Measurements from ENCODE around the gene LACTBL1.

The LACTBL1 gene

GRCh38 chr1:22921452-22922126 is 51.1 kb downstream of the LACTBL1 start:
- no peak overlapping the region for H3K4me3 ChIP-seq (ENCODE audit: low read depth in 1 of 2, low read length in 2 of 2)
- H3K4me1 ChIP-seq (ENCODE audit: control insufficient read depth in 1 of 2, insufficient read depth in 2 of 2, low read length in 2 of 2), result peaks cover 0 to under 1% of the 10 kb centered on the region in 2 donors
- H3K36me3 ChIP-seq (ENCODE audit: control insufficient read depth in 1 of 2, insufficient read depth in 2 of 2, low read length in 2 of 2), result no peaks in the 10 kb centered on the region
- H3K27ac ChIP-seq (ENCODE audit: low read depth, low read length), result no peak overlapping the region
- H3K9me3 ChIP-seq (ENCODE audit: control insufficient read depth in 1 of 2, low read length in 2 of 2), result no peaks in the 10 kb centered on the region
- H3K9ac ChIP-seq (ENCODE audit: low read depth in 1 of 2, low read length in 2 of 2), result no peak overlapping the region
- H3K27me3 ChIP-seq (ENCODE audit: control insufficient read depth in 1 of 2, insufficient read depth in 2 of 2, low read length in 2 of 2), result no peaks in the 10 kb centered on the region

DNA sequence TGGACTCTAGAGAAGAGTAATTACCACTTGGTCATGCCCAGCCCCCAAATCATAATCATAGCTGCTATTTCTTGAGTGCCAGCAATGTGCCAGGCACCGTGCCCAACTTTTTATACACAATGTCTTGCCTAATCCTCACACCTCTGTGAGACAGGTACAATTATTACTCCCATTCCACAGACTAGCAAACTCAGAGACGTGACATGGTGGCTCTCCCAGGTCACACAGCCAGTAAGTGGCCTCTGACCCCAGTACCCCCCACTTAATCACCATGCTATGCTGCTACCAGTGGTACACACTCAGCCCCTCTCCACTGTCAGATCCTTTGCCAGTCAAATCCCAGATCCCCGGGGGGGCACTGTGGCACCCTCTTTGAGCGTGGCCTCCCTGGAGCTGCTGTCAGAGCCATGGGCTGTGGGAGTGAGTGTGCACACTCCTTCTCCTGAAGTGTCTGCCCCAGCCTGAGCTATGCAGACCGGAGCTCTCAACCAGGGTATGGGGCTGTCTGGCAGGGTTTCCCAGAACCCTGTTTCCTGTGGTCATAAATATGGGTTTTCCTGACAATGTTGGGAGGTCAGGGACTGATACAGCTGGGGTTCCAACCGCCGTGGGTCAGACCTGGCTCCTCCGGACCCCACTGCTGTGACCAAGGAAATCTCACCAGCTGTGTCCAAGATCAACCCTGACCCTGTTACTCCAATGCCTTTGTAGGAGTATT is 51.8 kb downstream of the LACTBL1 start:
- no peaks in the 10 kb centered on the region for H3K9me3 ChIP-seq (ENCODE audit: control insufficient read depth in 1 of 2, low read length in 2 of 2)
- H3K4me3 ChIP-seq (ENCODE audit: low read depth in 1 of 2, low read length in 2 of 2), result no peak overlapping the region
- H3K27ac ChIP-seq (ENCODE audit: low read depth, low read length), result no peak overlapping the region

DNA sequence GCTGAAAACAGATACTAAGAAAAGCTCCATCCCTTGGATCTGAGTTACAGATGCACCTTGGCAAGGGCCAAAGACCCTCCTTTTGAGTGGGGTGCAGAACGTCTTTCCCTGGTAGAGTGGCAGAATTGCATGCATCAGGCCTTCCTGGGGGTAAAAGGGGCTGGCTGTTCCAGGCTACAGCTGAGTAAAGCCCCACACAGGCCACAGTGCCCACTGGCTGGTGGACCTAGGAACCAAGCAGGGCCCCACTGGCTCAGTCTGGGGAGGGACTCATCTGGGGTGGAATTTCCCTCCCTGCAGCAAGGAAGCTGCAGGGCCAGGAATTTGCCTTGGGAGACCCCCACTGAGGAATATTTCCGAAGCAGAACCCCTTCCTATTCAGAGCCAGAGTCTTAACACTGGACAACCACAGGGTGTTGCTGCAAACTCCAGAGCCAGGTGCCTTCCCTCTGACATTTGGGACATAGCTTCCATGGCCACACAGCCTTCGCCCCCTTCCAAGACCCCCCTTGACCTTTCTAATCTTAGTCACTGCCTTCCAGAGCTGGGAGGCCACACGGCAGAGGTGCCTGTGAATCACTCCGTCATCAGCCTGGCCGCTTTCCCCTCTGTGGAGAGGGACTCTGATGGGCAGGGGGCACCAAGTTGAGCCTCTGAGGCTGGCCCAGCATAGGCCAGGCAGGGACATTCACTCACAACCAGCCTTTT is 52.5 kb downstream of the LACTBL1 start:
- H3K27ac ChIP-seq (ENCODE audit: low read depth, low read length), result no peak overlapping the region
- no peak overlapping the region for H3K4me3 ChIP-seq (ENCODE audit: low read depth in 1 of 2, low read length in 2 of 2)
- no peaks in the 10 kb centered on the region for H3K9me3 ChIP-seq (ENCODE audit: control insufficient read depth in 1 of 2, low read length in 2 of 2)
- H3K36me3 ChIP-seq (ENCODE audit: control insufficient read depth in 1 of 2, insufficient read depth in 2 of 2, low read length in 2 of 2), result peaks cover 0 to 3% of the 10 kb centered on the region in 2 donors
- no peak overlapping the region for H3K9ac ChIP-seq (ENCODE audit: low read depth in 1 of 2, low read length in 2 of 2)
- peaks cover 0 to 3% of the 10 kb centered on the region in 2 donors for H3K4me1 ChIP-seq (ENCODE audit: control insufficient read depth in 1 of 2, insufficient read depth in 2 of 2, low read length in 2 of 2)
- H3K27me3 ChIP-seq (ENCODE audit: control insufficient read depth in 1 of 2, insufficient read depth in 2 of 2, low read length in 2 of 2), result no peaks in the 10 kb centered on the region

More for the DNA sequence above, 51.8 kb downstream of the LACTBL1 start:
- H3K4me1 ChIP-seq (ENCODE audit: control insufficient read depth in 1 of 2, insufficient read depth in 2 of 2, low read length in 2 of 2), result peaks cover 0 to 3% of the 10 kb centered on the region in 2 donors
- no peak overlapping the region for H3K9ac ChIP-seq (ENCODE audit: low read depth in 1 of 2, low read length in 2 of 2)
- H3K27me3 ChIP-seq (ENCODE audit: control insufficient read depth in 1 of 2, insufficient read depth in 2 of 2, low read length in 2 of 2), result no peaks in the 10 kb centered on the region
- no peaks in the 10 kb centered on the region for H3K36me3 ChIP-seq (ENCODE audit: control insufficient read depth in 1 of 2, insufficient read depth in 2 of 2, low read length in 2 of 2)

DNA sequence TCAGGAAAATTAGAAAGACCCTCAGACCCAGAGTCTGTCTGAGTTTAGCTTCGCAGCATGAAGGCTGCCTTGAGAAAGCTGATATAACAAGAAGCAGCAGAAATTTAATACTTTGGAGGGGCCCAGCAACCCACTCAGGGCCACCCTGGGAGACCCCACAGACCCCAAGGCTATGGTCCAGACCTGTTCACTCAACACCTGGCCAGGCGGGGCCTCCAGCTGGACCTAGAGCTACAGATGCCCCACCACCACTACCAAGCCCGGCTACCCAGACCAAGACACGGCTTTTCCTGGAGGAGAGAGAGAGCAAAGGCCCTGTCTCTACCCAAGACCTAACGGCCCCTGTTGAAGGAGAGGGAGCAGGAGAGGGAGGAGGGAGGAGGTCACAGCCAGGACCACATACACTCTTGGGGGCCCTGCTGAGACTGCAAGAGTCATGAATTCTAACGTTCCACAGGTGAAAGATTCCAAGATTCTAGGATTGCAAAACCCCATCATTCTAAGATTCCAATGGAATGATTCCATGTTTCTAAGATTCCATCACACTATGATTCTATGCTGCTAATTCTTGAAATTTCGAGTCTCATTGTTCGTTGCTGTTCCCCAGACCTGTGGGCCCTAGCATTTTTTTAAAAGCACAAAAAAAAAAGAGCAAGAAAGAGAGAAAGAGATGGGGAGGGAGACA is 53.2 kb downstream of the LACTBL1 start:
- Histone ChIP-seq H3K4me1 (ENCODE audit: control insufficient read depth in 1 of 2, insufficient read depth in 2 of 2, low read length in 2 of 2) (peaks cover 0 to 3% of the 10 kb centered on the region in 2 donors), H3K9ac (ENCODE audit: low read depth in 1 of 2, low read length in 2 of 2) (no peak overlapping the region), H3K4me3 (ENCODE audit: low read depth in 1 of 2, low read length in 2 of 2) (no peak overlapping the region), H3K9me3 (ENCODE audit: control insufficient read depth in 1 of 2, low read length in 2 of 2) (no peaks in the 10 kb centered on the region), H3K27me3 (ENCODE audit: control insufficient read depth in 1 of 2, insufficient read depth in 2 of 2, low read length in 2 of 2) (no peaks in the 10 kb centered on the region), H3K36me3 (ENCODE audit: control insufficient read depth in 1 of 2, insufficient read depth in 2 of 2, low read length in 2 of 2) (peaks cover 0 to 7% of the 10 kb centered on the region in 2 donors), H3K27ac (ENCODE audit: low read depth, low read length) (no peak overlapping the region)

GRCh38 chr1:22918644-22919043 is 54.0 kb downstream of the LACTBL1 start:
- H3K4me1 ChIP-seq (ENCODE audit: control insufficient read depth in 1 of 2, insufficient read depth in 2 of 2, low read length in 2 of 2), result peaks cover 0 to 3% of the 10 kb centered on the region in 2 donors
- H3K27ac ChIP-seq (ENCODE audit: low read depth, low read length), result no peak overlapping the region
- H3K9ac ChIP-seq (ENCODE audit: low read depth in 1 of 2, low read length in 2 of 2), result no peak overlapping the region
- peaks cover 0 to 7% of the 10 kb centered on the region in 2 donors for H3K36me3 ChIP-seq (ENCODE audit: control insufficient read depth in 1 of 2, insufficient read depth in 2 of 2, low read length in 2 of 2)
- no peaks in the 10 kb centered on the region for H3K27me3 ChIP-seq (ENCODE audit: control insufficient read depth in 1 of 2, insufficient read depth in 2 of 2, low read length in 2 of 2)
- no peak overlapping the region for H3K4me3 ChIP-seq (ENCODE audit: low read depth in 1 of 2, low read length in 2 of 2)
- H3K9me3 ChIP-seq (ENCODE audit: control insufficient read depth in 1 of 2, low read length in 2 of 2), result no peaks in the 10 kb centered on the region

DNA sequence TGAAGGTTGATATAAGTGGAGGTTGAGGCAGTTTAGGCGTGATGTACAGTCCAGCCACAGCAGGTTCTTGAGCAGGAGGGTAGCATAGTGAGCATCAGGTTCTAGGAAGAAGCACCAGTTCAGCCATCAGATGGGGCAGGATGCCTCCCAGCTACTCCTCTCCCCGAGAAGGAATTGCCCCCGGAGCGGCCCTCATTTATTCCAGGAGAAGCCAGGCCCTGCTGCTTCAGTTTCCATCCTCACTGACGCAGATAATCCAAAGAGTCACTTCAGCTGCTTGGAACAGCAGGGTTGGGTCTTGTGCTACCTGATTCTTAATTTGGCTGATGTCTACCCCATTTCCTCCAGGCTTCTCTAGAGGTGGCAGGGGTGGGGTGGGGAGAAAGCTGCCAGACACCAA is 54.7 kb downstream of the LACTBL1 start:
- H3K27ac ChIP-seq (ENCODE audit: low read depth, low read length), result no peak overlapping the region
- H3K4me3 ChIP-seq (ENCODE audit: low read depth in 1 of 2, low read length in 2 of 2), result no peak overlapping the region
- no peak overlapping the region for H3K9ac ChIP-seq (ENCODE audit: low read depth in 1 of 2, low read length in 2 of 2)
- H3K27me3 ChIP-seq (ENCODE audit: control insufficient read depth in 1 of 2, insufficient read depth in 2 of 2, low read length in 2 of 2), result no peaks in the 10 kb centered on the region
- H3K4me1 ChIP-seq (ENCODE audit: control insufficient read depth in 1 of 2, insufficient read depth in 2 of 2, low read length in 2 of 2), result peaks cover 0 to 3% of the 10 kb centered on the region in 2 donors
- H3K36me3 ChIP-seq (ENCODE audit: control insufficient read depth in 1 of 2, insufficient read depth in 2 of 2, low read length in 2 of 2), result peaks cover 0 to 12% of the 10 kb centered on the region in 2 donors
- no peaks in the 10 kb centered on the region for H3K9me3 ChIP-seq (ENCODE audit: control insufficient read depth in 1 of 2, low read length in 2 of 2)

DNA sequence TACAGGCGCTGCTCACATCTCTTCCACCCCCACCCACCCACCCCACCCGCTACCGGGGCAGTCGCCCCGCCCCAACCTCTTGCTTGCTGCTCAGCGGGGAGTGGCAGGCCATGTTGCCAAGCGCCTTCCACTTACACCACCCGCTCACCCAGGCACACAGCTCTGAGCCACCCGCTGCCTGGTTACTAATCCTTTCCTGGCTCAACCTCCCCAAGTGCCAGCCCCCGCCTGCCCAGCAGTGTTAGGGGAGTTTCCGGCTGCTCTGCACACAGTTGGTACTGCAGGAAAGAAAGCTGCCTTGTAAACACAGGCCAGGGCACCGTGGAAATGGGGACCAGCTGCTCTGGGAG is 56.2 kb downstream of the LACTBL1 start:
- Histone ChIP-seq H3K4me1 (ENCODE audit: control insufficient read depth in 1 of 2, insufficient read depth in 2 of 2, low read length in 2 of 2) (peaks cover 0 to 3% of the 10 kb centered on the region in 2 donors), H3K36me3 (ENCODE audit: control insufficient read depth in 1 of 2, insufficient read depth in 2 of 2, low read length in 2 of 2) (peaks cover 7 to 25% of the 10 kb centered on the region in 2 donors), H3K4me3 (ENCODE audit: low read depth in 1 of 2, low read length in 2 of 2) (no peak overlapping the region), H3K9ac (ENCODE audit: low read depth in 1 of 2, low read length in 2 of 2) (no peak overlapping the region), H3K27ac (ENCODE audit: low read depth, low read length) (no peak overlapping the region), H3K27me3 (ENCODE audit: control insufficient read depth in 1 of 2, insufficient read depth in 2 of 2, low read length in 2 of 2) (no peaks in the 10 kb centered on the region), H3K9me3 (ENCODE audit: control insufficient read depth in 1 of 2, low read length in 2 of 2) (no peaks in the 10 kb centered on the region)

GRCh38 chr1:22915816-22916470 is 56.7 kb downstream of the LACTBL1 start:
- H3K27ac ChIP-seq (ENCODE audit: low read depth, low read length), result no peak overlapping the region
- no peak overlapping the region for H3K4me3 ChIP-seq (ENCODE audit: low read depth in 1 of 2, low read length in 2 of 2)
- H3K9me3 ChIP-seq (ENCODE audit: control insufficient read depth in 1 of 2, low read length in 2 of 2), result no peaks in the 10 kb centered on the region
- H3K4me1 ChIP-seq (ENCODE audit: control insufficient read depth in 1 of 2, insufficient read depth in 2 of 2, low read length in 2 of 2), result peaks cover 0 to 3% of the 10 kb centered on the region in 2 donors
- H3K9ac ChIP-seq (ENCODE audit: low read depth in 1 of 2, low read length in 2 of 2), result no peak overlapping the region
- H3K27me3 ChIP-seq (ENCODE audit: control insufficient read depth in 1 of 2, insufficient read depth in 2 of 2, low read length in 2 of 2), result no peaks in the 10 kb centered on the region
- peaks cover 11 to 28% of the 10 kb centered on the region in 2 donors for H3K36me3 ChIP-seq (ENCODE audit: control insufficient read depth in 1 of 2, insufficient read depth in 2 of 2, low read length in 2 of 2)

DNA sequence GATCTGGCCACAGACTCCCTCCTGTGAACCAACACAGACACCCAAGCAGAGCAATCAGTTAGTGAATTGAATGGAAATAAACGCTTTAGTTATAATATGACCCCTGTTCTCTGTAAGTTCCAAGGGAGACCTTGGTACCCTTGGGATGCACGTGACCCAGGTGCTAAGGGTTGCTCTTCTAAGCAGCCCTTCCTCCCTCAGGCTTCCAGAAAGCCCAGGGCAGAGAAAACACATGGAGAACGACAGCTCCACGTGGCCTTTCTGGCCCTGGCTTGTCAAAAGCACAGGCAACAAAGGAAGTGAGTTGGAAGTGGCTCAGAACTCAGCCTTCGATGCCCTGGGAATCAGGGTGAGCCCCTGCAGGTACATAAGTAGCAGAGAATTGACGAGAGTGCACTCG is 57.4 kb downstream of the LACTBL1 start:
- H3K9ac ChIP-seq (ENCODE audit: low read depth in 1 of 2, low read length in 2 of 2), result no peak overlapping the region
- no peak overlapping the region for H3K4me3 ChIP-seq (ENCODE audit: low read depth in 1 of 2, low read length in 2 of 2)
- no peaks in the 10 kb centered on the region for H3K27me3 ChIP-seq (ENCODE audit: control insufficient read depth in 1 of 2, insufficient read depth in 2 of 2, low read length in 2 of 2)
- no peak overlapping the region for H3K27ac ChIP-seq (ENCODE audit: low read depth, low read length)
- peaks cover 0 to 3% of the 10 kb centered on the region in 2 donors for H3K4me1 ChIP-seq (ENCODE audit: control insufficient read depth in 1 of 2, insufficient read depth in 2 of 2, low read length in 2 of 2)
- peaks cover 11 to 33% of the 10 kb centered on the region in 2 donors for H3K36me3 ChIP-seq (ENCODE audit: control insufficient read depth in 1 of 2, insufficient read depth in 2 of 2, low read length in 2 of 2)
- H3K9me3 ChIP-seq (ENCODE audit: control insufficient read depth in 1 of 2, low read length in 2 of 2), result no peaks in the 10 kb centered on the region
